K562 (cell line): ENCODE measurements around the gene HMGA1. TPM values are rescaled to one million over a fixed set of nuclear protein-coding genes. Genes with fewer than 3 reads are reported as not detected.
A peak's percentile ranks its signal among the peaks of the same experiment; 100 is the strongest.

Source experiments
- ADNP ChIP-seq: fragments of 200-800 bp; sonication (Bioruptor generic); IDR thresholded peaks from 2 replicates; pipeline ENCODE4 v1.6.1; 2016; ENCODE audit warnings: missing genetic modification characterization, missing compliant biosample characterization
- CEBPB ChIP-seq: fragments of 450-650 bp; IDR thresholded peaks from 2 replicates; pipeline ENCODE4 v1.6.1; 2016; ENCODE audit warnings: missing genetic modification characterization, missing compliant biosample characterization
- DPF2 ChIP-seq: fragments of 450-650 bp; IDR thresholded peaks from 2 replicates; pipeline ENCODE4 v1.6.1; 2016
- ERF ChIP-seq: fragments of 450-650 bp; formaldehyde crosslinking; IDR thresholded peaks from 2 replicates; pipeline ENCODE4 v1.4.0; 2020; ENCODE audit warnings: mild to moderate bottlenecking, mixed read lengths
- KAT2B ChIP-seq: IDR thresholded peaks from one replicate; pipeline ENCODE4 v1.6.1; 2012; ENCODE audit warnings: low read depth, mild to moderate bottlenecking, control low read depth, inconsistent platforms, low read length, moderate library complexity
- KLF10 ChIP-seq: fragments of 250-450 bp; sonication (Bioruptor Pico); IDR thresholded peaks from 2 replicates; pipeline ENCODE4 v1.6.1; 2021; ENCODE audit warnings: matching md5 sums
- MED1 ChIP-seq: sonication (generic); formaldehyde crosslinking; IDR thresholded peaks from 2 replicates; pipeline ENCODE4 v1.8.1; 2023; ENCODE audit warnings: missing genetic modification reagents, borderline replicate concordance
- NFE2L1 ChIP-seq: fragments of 450-650 bp; IDR thresholded peaks from 2 replicates; pipeline ENCODE4 v1.6.1; 2016; ENCODE audit warnings: missing genetic modification characterization, low read depth, mild to moderate bottlenecking, missing compliant biosample characterization, moderate library complexity, borderline replicate concordance
- OTX1 ChIP-seq: fragments of 450-650 bp; formaldehyde crosslinking; IDR thresholded peaks from 2 replicates; pipeline ENCODE4 v1.4.0; 2022; ENCODE audit warnings: mild to moderate bottlenecking
- SIN3A ChIP-seq, 2 experiments: fragments of 150-350 bp in 1 of 2; IDR thresholded peaks; 2 replicates each; pipeline ENCODE4 v1.6.1; 2011 to 2016; ENCODE audit warnings: borderline replicate concordance in 2 of 2, low read depth in 2 of 2, low read length in 2 of 2, mild to moderate bottlenecking in 2 of 2, moderate library complexity in 2 of 2; ENCODE audit not compliant: control insufficient read depth in 1 of 2
- SMAD2 ChIP-seq: fragments of 150-350 bp; IDR thresholded peaks from 2 replicates; pipeline ENCODE4 v1.6.1; 2014; ENCODE audit warnings: low read depth, mild to moderate bottlenecking, low read length
- SRF ChIP-seq, 2 experiments: fragments of 250-450, 450-650 bp in 1 of 2; sonication (Bioruptor Pico) in 1 of 2; sonication (generic) in 1 of 2; formaldehyde crosslinking; IDR thresholded peaks; 2 replicates each; pipeline versions ENCODE4 v1.5.0 to v1.5.1; 2020 to 2022; ENCODE audit warnings: mild to moderate bottlenecking in 1 of 2, missing genetic modification reagents in 1 of 2
- TCF3 ChIP-seq: sonication (generic); formaldehyde crosslinking; IDR thresholded peaks from 2 replicates; pipeline ENCODE4 v1.4.0; 2020; ENCODE audit warnings: mild to moderate bottlenecking, missing genetic modification reagents
- TEAD4 ChIP-seq, 2 experiments: sonication (generic) in 1 of 2; formaldehyde crosslinking in 1 of 2; IDR thresholded peaks; 2 replicates each; pipeline versions ENCODE4 v1.6.1 to v1.8.0; 2012 to 2022; ENCODE audit warnings: borderline replicate concordance in 1 of 2, inconsistent platforms in 1 of 2, low read length in 1 of 2, mild to moderate bottlenecking in 1 of 2, missing genetic modification reagents in 1 of 2
- THRAP3 ChIP-seq: fragments of 450-650 bp; IDR thresholded peaks from 2 replicates; pipeline ENCODE4 v1.6.1; 2016; ENCODE audit warnings: mild to moderate bottlenecking, inconsistent platforms, borderline replicate concordance
- WHSC1 ChIP-seq: IDR thresholded peaks from one replicate; pipeline ENCODE4 v1.6.1; 2012; ENCODE audit warnings: low read length, control low read depth, inconsistent platforms
- ZKSCAN3 ChIP-seq: fragments of 250-450 bp; sonication (Bioruptor Pico); IDR thresholded peaks from 2 replicates; pipeline ENCODE4 v1.4.0; 2020
- ZNF174 ChIP-seq: fragments of 250-450 bp; sonication (Bioruptor Pico); IDR thresholded peaks from 2 replicates; pipeline ENCODE4 v1.4.0; 2020; ENCODE audit warnings: mild to moderate bottlenecking
- ZNF23 ChIP-seq: fragments of 250-450 bp; sonication (Bioruptor Pico); IDR thresholded peaks from 2 replicates; pipeline ENCODE4 v1.4.0; 2020; ENCODE audit warnings: mild to moderate bottlenecking
- polyA plus RNA-seq, 8 experiments: library from polyadenylated mRNA; depleted of rRNA in 4 of 8; stranded (reverse) in 5 of 8; unstranded in 3 of 8; fragments of >200 nt; fragmentation: Nextera tagmentation in 2 of 8; fragmentation: Illumina TruSeq in 1 of 8; extraction: Ambion mirVana in 2 of 8; extraction: Trizol in 1 of 8; gene quantifications; 2 replicates each; pipeline versions ENCODE4 v1.2.1 to v1.2.3, GENCODE V29; 2011 to 2014; ENCODE audit warnings: inconsistent platforms in 1 of 8, missing spikeins in 1 of 8
- total RNA-seq, 7 experiments: library from RNA; depleted of rRNA in 6 of 7; stranded (reverse); fragments of >200 nt in 6 of 7; fragmentation: Illumina TruSeq in 2 of 7; extraction: Trizol in 2 of 7; gene quantifications; 2 replicates each; pipeline versions ENCODE4 v1.2.1 to v1.2.3, GENCODE V29; 2011 to 2021; ENCODE audit warnings: low replicate concordance in 1 of 7
- TF ChIP-seq, protein P1 (sequence below): fragments of 450-650 bp; IDR thresholded peaks from 2 replicates; pipeline ENCODE4 v1.6.1; 2014; ENCODE audit warnings: low read depth, mild to moderate bottlenecking, moderate library complexity, borderline replicate concordance
- TF ChIP-seq, protein P2 (sequence below): fragments of 250-450 bp; sonication (Bioruptor Pico); IDR thresholded peaks from 2 replicates; pipeline ENCODE4 v1.8.0; 2022; ENCODE audit warnings: moderate library complexity, mild to moderate bottlenecking, inconsistent platforms
- TF ChIP-seq, protein P3 (sequence below): fragments of 450-650 bp; IDR thresholded peaks from 2 replicates; pipeline ENCODE4 v1.6.1; 2016; ENCODE audit warnings: mild to moderate bottlenecking

The HMGA1 gene
- total and polyA plus RNA-seq, 9 of the 15 experiments (the other 6 are each of a cell fraction or from before 2014, with no cell fraction given), result 27.8 to 1,947 (median 594) TPM

DNA sequence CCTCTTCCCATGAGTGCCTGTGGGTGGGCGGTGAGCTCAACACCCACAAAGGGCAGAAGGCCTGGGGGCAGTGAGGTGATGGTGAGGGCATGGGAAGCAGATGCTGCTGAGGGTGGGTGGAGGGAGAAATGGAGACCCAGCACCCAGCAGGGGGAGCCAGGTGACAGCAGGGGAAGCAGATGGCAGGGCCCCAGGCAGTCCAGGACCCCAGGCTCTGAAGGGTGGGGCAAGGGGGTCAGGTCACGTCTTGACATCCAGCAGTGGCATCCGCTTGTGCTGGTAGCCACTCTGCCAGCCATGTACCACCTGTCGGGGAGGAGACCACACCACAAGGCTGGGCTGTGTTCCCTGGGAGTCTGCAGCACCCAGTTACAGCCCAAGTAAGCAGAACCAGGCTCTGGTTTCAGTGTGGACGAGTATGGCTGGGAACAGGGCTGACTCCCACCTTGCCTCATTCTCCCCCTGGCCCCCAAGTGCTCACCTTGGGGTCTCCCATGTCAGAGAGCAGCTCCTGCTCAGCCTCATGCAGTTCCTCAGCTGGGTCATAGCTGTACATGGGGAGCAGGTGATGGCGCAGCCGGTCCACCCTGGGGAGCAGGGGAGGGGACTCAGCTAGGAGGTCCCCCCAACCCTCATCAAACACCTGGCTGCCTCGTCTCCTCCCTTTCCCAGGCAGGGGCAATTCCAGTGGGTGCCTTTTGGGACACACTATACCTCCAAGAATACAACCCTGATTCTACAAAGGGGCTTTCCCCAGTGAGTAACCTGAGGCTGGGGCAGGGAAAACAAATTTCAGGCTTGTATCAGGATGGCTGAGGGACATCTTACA is 10.1 kb downstream of the HMGA1 start (continued):
- TF ChIP-seq TEAD4 (IDR thresholded peaks at IDR 0.05; ENCODE audit: low read length) (no peak), TEAD4 (CRISPR knock-in tag; IDR thresholded peaks at IDR 0.05; ENCODE audit: borderline replicate concordance) (no peak), THRAP3 (peak; percentile 79; the same call in 1 of the 2 replicates), SMAD2 (no peak), MED1 (CRISPR knock-in tag) (no peak), DPF2 (no peak), WHSC1 (no peak), ADNP (tag) (no peak), OTX1 (CRISPR knock-in tag) (peak; percentile 54; the same call in 1 of the 2 replicates), SIN3A (IDR thresholded peaks at IDR 0.05; ENCODE audit: borderline replicate concordance in 2 of 2, control insufficient read depth in 1 of 2, low read depth in 2 of 2, low read length in 2 of 2) (peak in 1 of 2 experiments; percentile 80; a peak in 1 of 4 replicates), ERF (CRISPR knock-in tag) (peak; percentile 87), NFE2L1 (tag) (no peak), SRF (CRISPR knock-in tag; IDR thresholded peaks at IDR 0.05) (peak in 1 of 2 experiments; percentile 5; a peak in 1 of 4 replicates), CEBPB (no peak), ZNF23 (no peak; the same call in 1 of the 2 replicates), KAT2B (no peak), TCF3 (CRISPR knock-in tag) (no peak), ZNF174 (CRISPR knock-in tag) (no peak), ZKSCAN3 (CRISPR knock-in tag) (no peak), KLF10 (CRISPR knock-in tag) (no peak; the same call in 1 of the 2 replicates)
- TF ChIP-seq, protein P1, sequence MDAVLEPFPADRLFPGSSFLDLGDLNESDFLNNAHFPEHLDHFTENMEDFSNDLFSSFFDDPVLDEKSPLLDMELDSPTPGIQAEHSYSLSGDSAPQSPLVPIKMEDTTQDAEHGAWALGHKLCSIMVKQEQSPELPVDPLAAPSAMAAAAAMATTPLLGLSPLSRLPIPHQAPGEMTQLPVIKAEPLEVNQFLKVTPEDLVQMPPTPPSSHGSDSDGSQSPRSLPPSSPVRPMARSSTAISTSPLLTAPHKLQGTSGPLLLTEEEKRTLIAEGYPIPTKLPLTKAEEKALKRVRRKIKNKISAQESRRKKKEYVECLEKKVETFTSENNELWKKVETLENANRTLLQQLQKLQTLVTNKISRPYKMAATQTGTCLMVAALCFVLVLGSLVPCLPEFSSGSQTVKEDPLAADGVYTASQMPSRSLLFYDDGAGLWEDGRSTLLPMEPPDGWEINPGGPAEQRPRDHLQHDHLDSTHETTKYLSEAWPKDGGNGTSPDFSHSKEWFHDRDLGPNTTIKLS, result 0 out of 2 replicates have a peak, but pooled peaks have one; percentile 21
- TF ChIP-seq, protein P2, sequence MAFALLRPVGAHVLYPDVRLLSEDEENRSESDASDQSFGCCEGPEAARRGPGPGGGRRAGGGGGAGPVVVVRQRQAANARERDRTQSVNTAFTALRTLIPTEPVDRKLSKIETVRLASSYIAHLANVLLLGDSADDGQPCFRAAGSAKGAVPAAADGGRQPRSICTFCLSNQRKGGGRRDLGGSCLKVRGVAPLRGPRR (CRISPR knock-in tag), result no peak
- TF ChIP-seq, protein P3, sequence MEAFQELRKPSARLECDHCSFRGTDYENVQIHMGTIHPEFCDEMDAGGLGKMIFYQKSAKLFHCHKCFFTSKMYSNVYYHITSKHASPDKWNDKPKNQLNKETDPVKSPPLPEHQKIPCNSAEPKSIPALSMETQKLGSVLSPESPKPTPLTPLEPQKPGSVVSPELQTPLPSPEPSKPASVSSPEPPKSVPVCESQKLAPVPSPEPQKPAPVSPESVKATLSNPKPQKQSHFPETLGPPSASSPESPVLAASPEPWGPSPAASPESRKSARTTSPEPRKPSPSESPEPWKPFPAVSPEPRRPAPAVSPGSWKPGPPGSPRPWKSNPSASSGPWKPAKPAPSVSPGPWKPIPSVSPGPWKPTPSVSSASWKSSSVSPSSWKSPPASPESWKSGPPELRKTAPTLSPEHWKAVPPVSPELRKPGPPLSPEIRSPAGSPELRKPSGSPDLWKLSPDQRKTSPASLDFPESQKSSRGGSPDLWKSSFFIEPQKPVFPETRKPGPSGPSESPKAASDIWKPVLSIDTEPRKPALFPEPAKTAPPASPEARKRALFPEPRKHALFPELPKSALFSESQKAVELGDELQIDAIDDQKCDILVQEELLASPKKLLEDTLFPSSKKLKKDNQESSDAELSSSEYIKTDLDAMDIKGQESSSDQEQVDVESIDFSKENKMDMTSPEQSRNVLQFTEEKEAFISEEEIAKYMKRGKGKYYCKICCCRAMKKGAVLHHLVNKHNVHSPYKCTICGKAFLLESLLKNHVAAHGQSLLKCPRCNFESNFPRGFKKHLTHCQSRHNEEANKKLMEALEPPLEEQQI, result no peak
